K562 (cell line): ENCODE data around the gene MICU2. TPM values are rescaled to one million over a fixed set of nuclear protein-coding genes. Genes with fewer than 3 reads are reported as not detected.

Source experiments
- ATAC-seq: fragments of 200-7000 bp; cut with Tn5 transposase; 3 replicates; pipeline ENCODE4 v1.9.1; 2020; ENCODE audit warnings: moderate library complexity
- BruUV-seq: library from RNA; stranded (reverse); fragments of 400-500 nt; replicated peaks from 2 replicates; lab custom pipeline; 2021; lab: Mats Ljungman, UMichigan
- CTCF ChIA-PET: fragments of 300-600 bp; formaldehyde crosslinking; extraction: SDS; loops from one replicate; lab custom pipeline; 2021; ENCODE audit warnings: low intra/inter-chr PET ratio; lab: Yijun Ruan, JAX
- POLR2A ChIA-PET: fragments of 300-600, 350-650 bp; sonication (Branson Sonifier 250); formaldehyde crosslinking; extraction: SDS; loops from one replicate; lab custom pipeline; 2021; ENCODE audit warnings: antibody characterized with exemption, inconsistent platforms; lab: Yijun Ruan, JAX
- DNase-seq, 4 experiments: peaks; one replicate each; pipeline versions ENCODE4 v3.0.0 to v3.0.0-alpha.2; 2011 to 2018; ENCODE audit warnings: low spot score in 3 of 4, mixed read lengths in 3 of 4; ENCODE audit errors: extremely low read depth in 1 of 4
- FAIRE-seq: peaks from 2 replicates; lab custom pipeline; 2011; peaks lifted over from hg19 to GRCh38; lab: Jason Lieb, UNC
- H2AFZ ChIP-seq: 2 replicates; pipeline ENCODE4 v1.6.0; 2011; ENCODE audit warnings: low read depth, low read length, control low read depth, inconsistent platforms
- H3K27ac ChIP-seq: fragments of 200-600 bp; 3 replicates; pipeline ENCODE4 v1.8.0; 2011; ENCODE audit warnings: low read depth, mild to moderate bottlenecking, control low read depth, inconsistent platforms, low read length, moderate library complexity, mixed read lengths; ENCODE audit errors: extremely low read depth
- H3K27me3 ChIP-seq, 2 experiments: fragments of 300-600 bp in 1 of 2; 2 replicates in 1 of 2; 3 replicates in 1 of 2; pipeline versions ENCODE4 v1.6.0 to v1.8.0; 2011; ENCODE audit warnings: inconsistent platforms in 2 of 2, low read length in 2 of 2, mild to moderate bottlenecking in 1 of 2, mixed read lengths in 1 of 2, moderate library complexity in 1 of 2; ENCODE audit not compliant: control insufficient read depth in 2 of 2, insufficient read depth in 2 of 2
- H3K36me3 ChIP-seq: fragments of 300-600 bp; 3 replicates; pipeline ENCODE4 v1.8.0; 2011; ENCODE audit warnings: mild to moderate bottlenecking, low read length, inconsistent platforms; ENCODE audit not compliant: control insufficient read depth, insufficient read depth
- H3K4me1 ChIP-seq, 2 experiments: fragments of 200-600 bp in 1 of 2; replicated peaks in 1 of 2; 2 replicates in 1 of 2; 3 replicates in 1 of 2; pipeline versions ENCODE4 v1.5.1 to v1.8.0; 2011; ENCODE audit warnings: inconsistent platforms in 2 of 2, low read length in 2 of 2, mild to moderate bottlenecking in 1 of 2, mixed read lengths in 1 of 2, moderate library complexity in 1 of 2; ENCODE audit not compliant: control insufficient read depth in 2 of 2, insufficient read depth in 2 of 2
- H3K4me2 ChIP-seq: 2 replicates; pipeline ENCODE4 v1.6.1; 2011; ENCODE audit warnings: low read length, control low read depth, inconsistent platforms, mixed read lengths; ENCODE audit not compliant: insufficient read depth
- H3K4me3 ChIP-seq: fragments of 200-600 bp; sonication (generic), shearing (Covaris generic); 2 replicates; pipeline ENCODE4 v1.5.1; 2016; ENCODE audit warnings: control low read depth, inconsistent platforms
- H3K79me2 ChIP-seq: fragments of 200-600 bp; 3 replicates; pipeline ENCODE4 v1.8.0; 2011; ENCODE audit warnings: low read length, inconsistent platforms; ENCODE audit not compliant: control insufficient read depth, insufficient read depth
- H3K9ac ChIP-seq, 2 experiments: 2 replicates each; pipeline versions ENCODE4 v1.6.0 to v1.6.1; 2011; ENCODE audit warnings: low read depth in 2 of 2, low read length in 2 of 2, control low read depth in 1 of 2, inconsistent platforms in 1 of 2, mild to moderate bottlenecking in 1 of 2, mixed read lengths in 1 of 2; ENCODE audit not compliant: insufficient read depth in 1 of 2
- H3K9me1 ChIP-seq: one replicate; pipeline ENCODE4 v1.6.0; 2011; ENCODE audit warnings: inconsistent platforms, mild to moderate bottlenecking, low read length, moderate library complexity; ENCODE audit not compliant: control insufficient read depth, insufficient read depth
- H3K9me3 ChIP-seq: replicated peaks from 2 replicates; pipeline ENCODE4 v1.5.1; 2011; ENCODE audit warnings: low read depth, low read length, inconsistent platforms; ENCODE audit not compliant: control insufficient read depth, insufficient read depth
- H4K20me1 ChIP-seq: replicated peaks from 2 replicates; pipeline ENCODE4 v1.6.1; 2011; ENCODE audit warnings: low read length, inconsistent platforms, mixed read lengths; ENCODE audit not compliant: control insufficient read depth, insufficient read depth
- CBFA2T3 ChIP-seq: fragments of 450-650 bp; IDR thresholded peaks from 2 replicates; pipeline ENCODE4 v1.6.1; 2017
- CEBPB ChIP-seq: fragments of 450-650 bp; IDR thresholded peaks from 2 replicates; pipeline ENCODE4 v1.6.1; 2016; ENCODE audit warnings: missing genetic modification characterization, missing compliant biosample characterization
- KLF16 ChIP-seq: IDR thresholded peaks from 2 replicates; pipeline ENCODE4 v1.6.1; 2016; ENCODE audit warnings: antibody characterized with exemption
- MCM2 ChIP-seq: fragments of 450-650 bp; IDR thresholded peaks from 2 replicates; pipeline ENCODE4 v1.6.1; 2017; ENCODE audit warnings: low read depth, mild to moderate bottlenecking
- NR2C1 ChIP-seq, 2 experiments: fragments of 450-650 bp; IDR thresholded peaks; 2 replicates each; pipeline ENCODE4 v1.6.1; 2017; ENCODE audit warnings: mild to moderate bottlenecking in 2 of 2, antibody characterized with exemption in 1 of 2, inconsistent platforms in 1 of 2, missing compliant biosample characterization in 1 of 2, missing genetic modification characterization in 1 of 2
- PHTF2 ChIP-seq: fragments of 250-450 bp; sonication (Bioruptor Pico); IDR thresholded peaks from 2 replicates; pipeline ENCODE4 v1.5.0; 2021; ENCODE audit warnings: mild to moderate bottlenecking
- WGBS: fragments of 100-300 bp; shearing (Covaris generic); methylation state at CpG from one replicate; pipeline ENCODE4 v1.1.6; 2016; ENCODE audit warnings: low coverage, mixed read lengths; ENCODE audit not compliant: insufficient coverage; ENCODE audit errors: missing lambda C conversion rate; 5-methylcytosine and 5-hydroxymethylcytosine counted together
- in situ Hi-C: fragments of 300-500 bp; cut with MboI; formaldehyde crosslinking; loops from 4 replicates; pipeline ENCODE4 v1.15.0; 2018; ENCODE audit warnings: inconsistent platforms, mixed read lengths
- intact Hi-C: fragments of 100-400 bp; cut with micrococcal nuclease; formaldehyde crosslinking; loops from 2 replicates; pipeline ENCODE4 v1.14.2; 2022
- polyA plus RNA-seq, 8 experiments: library from polyadenylated mRNA; depleted of rRNA in 4 of 8; stranded (reverse) in 5 of 8; unstranded in 3 of 8; fragments of >200 nt; fragmentation: Nextera tagmentation in 2 of 8; fragmentation: Illumina TruSeq in 1 of 8; extraction: Ambion mirVana in 2 of 8; extraction: Trizol in 1 of 8; gene quantifications; 2 replicates each; pipeline versions ENCODE4 v1.2.1 to v1.2.3, GENCODE V29; 2011 to 2014; ENCODE audit warnings: inconsistent platforms in 1 of 8, missing spikeins in 1 of 8
- total RNA-seq, 7 experiments: library from RNA; depleted of rRNA in 6 of 7; stranded (reverse); fragments of >200 nt in 6 of 7; fragmentation: Illumina TruSeq in 2 of 7; extraction: Trizol in 2 of 7; gene quantifications; 2 replicates each; pipeline versions ENCODE4 v1.2.1 to v1.2.3, GENCODE V29; 2011 to 2021; ENCODE audit warnings: low replicate concordance in 1 of 7
- TF ChIP-seq, protein P1 (sequence below): fragments of 450-650 bp; formaldehyde crosslinking; IDR thresholded peaks from 2 replicates; pipeline ENCODE4 v1.4.0; 2022; ENCODE audit warnings: mild to moderate bottlenecking, moderate library complexity

MICU2 gene
- total and polyA plus RNA-seq, 9 of the 15 experiments (the other 6 are each of a cell fraction or from before 2014, with no cell fraction given): 9.1 to 41.8 (median 33.4) TPM

DNA sequence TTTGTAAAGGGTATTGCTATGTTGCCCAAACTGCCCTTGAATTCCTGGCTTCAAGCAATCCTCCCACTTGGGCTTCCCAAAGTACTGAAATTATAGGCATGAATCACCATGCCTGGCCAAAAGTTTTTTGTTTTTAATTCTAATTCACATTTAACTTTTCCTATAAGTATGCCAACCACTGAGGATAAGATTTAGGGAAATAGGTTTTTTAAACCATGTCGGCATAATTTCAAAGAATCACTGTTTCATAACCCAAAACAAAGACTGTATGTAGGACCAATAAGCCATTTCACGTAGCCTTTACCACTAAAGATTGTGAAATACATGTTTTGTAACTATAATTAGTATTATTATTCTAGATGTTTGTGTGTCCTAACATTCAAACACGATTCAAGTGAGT lies 153.0 kb downstream of the MICU2 start:
- intact Hi-C loops (no loop called here), in situ Hi-C loops (no loop called here)
- Histone ChIP-seq H3K27me3 (no peaks in the 10 kb centered on the region), H3K4me2 (no peak overlapping the region), H3K9me3 (no peaks in the 10 kb centered on the region), H3K9me1 (no peaks in the 10 kb centered on the region), H3K79me2 (peaks cover 36% of the 10 kb centered on the region), H3K27ac (no peak overlapping the region), H2AFZ (no peak overlapping the region), H4K20me1 (no peaks in the 10 kb centered on the region), H3K4me3 (no peak overlapping the region), H3K9ac (no peak overlapping the region), H3K36me3 (no peaks in the 10 kb centered on the region), H3K4me1 (no peaks in the 10 kb centered on the region)
- WGBS: 55% methylated on average over 3 of the region's 3 CpGs
- CTCF ChIA-PET: no interaction called here
- POLR2A ChIA-PET: no interaction called here
- peak; percentile 34; the same call in 1 of the 2 replicates for TF ChIP-seq CEBPB (tag)
- TF ChIP-seq PHTF2 (CRISPR knock-in tag): no peak
- DNase-seq: no peak
- no peak for ATAC-seq
- no TSS peak for BruUV-seq
- FAIRE-seq: no peak

DNA sequence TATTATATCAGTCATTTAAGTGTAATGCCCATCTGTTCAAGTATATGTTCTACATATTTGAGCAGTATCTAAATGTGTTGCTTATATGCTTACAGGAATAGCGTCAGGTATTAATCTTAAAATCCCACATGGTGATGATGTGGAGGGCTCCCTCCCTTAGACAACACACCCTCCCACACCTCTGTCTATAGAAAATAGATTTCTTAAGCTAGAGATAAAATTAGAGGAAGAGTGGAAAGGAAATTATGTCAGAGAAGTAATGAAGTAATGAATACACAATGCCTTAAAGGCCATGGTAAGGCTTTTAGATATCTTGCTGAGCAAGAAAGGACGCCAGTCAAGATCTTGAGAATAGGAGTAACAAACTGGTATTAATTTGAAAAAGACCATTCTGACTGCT lies 157.3 kb downstream of the MICU2 start:
- Histone ChIP-seq H3K79me2 (peaks cover 13% of the 10 kb centered on the region), H3K9me1 (no peaks in the 10 kb centered on the region), H2AFZ (no peak overlapping the region), H3K9ac (no peak overlapping the region), H3K36me3 (no peaks in the 10 kb centered on the region), H4K20me1 (no peaks in the 10 kb centered on the region), H3K4me1 (no peaks in the 10 kb centered on the region), H3K27me3 (no peaks in the 10 kb centered on the region), H3K27ac (no peak overlapping the region), H3K4me2 (no peak overlapping the region), H3K9me3 (no peaks in the 10 kb centered on the region), H3K4me3 (no peak overlapping the region)
- DNase-seq (no peak), FAIRE-seq (no peak), ATAC-seq (no peak)
- BruUV-seq: no TSS peak
- TF ChIP-seq, protein P1, sequence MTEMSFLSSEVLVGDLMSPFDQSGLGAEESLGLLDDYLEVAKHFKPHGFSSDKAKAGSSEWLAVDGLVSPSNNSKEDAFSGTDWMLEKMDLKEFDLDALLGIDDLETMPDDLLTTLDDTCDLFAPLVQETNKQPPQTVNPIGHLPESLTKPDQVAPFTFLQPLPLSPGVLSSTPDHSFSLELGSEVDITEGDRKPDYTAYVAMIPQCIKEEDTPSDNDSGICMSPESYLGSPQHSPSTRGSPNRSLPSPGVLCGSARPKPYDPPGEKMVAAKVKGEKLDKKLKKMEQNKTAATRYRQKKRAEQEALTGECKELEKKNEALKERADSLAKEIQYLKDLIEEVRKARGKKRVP: no peak
- no peak for TF ChIP-seq KLF16
- 0 out of 2 replicates have a peak, but pooled peaks have one; percentile 19 for TF ChIP-seq CBFA2T3
- TF ChIP-seq MCM2: no peak
- no peak for TF ChIP-seq NR2C1 (IDR thresholded peaks at IDR 0.05)
- no peak for TF ChIP-seq NR2C1 (tag; IDR thresholded peaks at IDR 0.05)
- ChIA-PET POLR2A (interaction anchor here (1.4 kb wide), 1 partner anchor 11 kb away, joined by 3 read pairs; no protein-coding TSS in a partner anchor), CTCF (no interaction called here)
- intact Hi-C loops: no loop called here
- 23% methylated on average over 2 of the region's 2 CpGs for WGBS
- in situ Hi-C loops: no loop called here
